ENCODE measurements around the gene GPRC5A. TPM values are rescaled to one million over a fixed set of nuclear protein-coding genes. Genes with fewer than 3 reads are reported as not detected.
"Not testable (repeated sequence)": the region's sequence is repeated elsewhere in the genome, so short reads cannot be mapped to it uniquely, and the experiment has no call there.

Gene GPRC5A, protein sequence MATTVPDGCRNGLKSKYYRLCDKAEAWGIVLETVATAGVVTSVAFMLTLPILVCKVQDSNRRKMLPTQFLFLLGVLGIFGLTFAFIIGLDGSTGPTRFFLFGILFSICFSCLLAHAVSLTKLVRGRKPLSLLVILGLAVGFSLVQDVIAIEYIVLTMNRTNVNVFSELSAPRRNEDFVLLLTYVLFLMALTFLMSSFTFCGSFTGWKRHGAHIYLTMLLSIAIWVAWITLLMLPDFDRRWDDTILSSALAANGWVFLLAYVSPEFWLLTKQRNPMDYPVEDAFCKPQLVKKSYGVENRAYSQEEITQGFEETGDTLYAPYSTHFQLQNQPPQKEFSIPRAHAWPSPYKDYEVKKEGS
- polyA plus RNA-seq (2013, experiment 1 of 2): 0.41 TPM
- polyA plus RNA-seq (2013, experiment 2 of 2): 0.81 TPM

DNA sequence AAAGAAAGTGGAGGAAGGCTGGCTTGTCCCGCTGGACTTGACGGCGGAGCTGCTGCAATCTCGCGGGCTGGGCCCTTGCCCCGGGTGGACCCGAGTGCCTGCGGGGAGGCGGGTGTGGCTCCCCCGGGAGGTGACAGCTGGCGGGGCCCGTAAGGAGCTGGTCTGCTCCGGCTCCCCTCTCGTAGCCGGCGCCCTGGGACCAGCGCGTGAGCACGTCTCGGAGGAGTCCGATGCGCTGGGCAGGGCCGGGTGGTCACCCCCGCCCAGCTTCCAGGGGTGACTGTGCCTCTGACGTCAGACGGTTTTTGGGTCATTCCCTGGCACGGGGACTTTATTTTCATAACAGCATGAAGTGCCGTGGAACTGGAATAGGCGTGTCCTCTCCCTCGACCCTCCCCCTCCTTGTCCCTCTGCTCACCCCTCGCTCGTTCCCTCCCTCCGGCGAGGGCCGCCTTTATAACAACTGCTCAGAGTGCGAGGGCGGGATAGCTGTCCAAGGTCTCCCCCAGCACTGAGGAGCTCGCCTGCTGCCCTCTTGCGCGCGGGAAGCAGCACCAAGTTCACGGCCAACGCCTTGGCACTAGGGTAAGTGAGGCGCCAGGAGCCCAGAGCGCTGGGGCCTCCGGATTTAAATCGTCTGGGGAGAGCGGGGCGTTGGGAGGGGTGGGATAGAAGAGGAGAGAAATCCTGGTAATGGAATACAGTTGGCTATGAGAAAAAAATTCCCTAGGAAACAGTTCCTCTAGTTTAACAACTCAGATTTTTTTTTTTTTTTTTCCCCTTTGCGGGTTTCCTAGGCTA is at the start of gene GPRC5A:
TSS of gene GPRC5A (plus strand) at position 483 of the 801 bp plus-strand sequence. CDS start 16,688 bp downstream, outside the sequence.
- 0 to 2% methylated on average over 38 to 41 of the region's 50 CpGs for WGBS, 2 experiments (ENCODE audit: insufficient coverage in 2 of 2)
- H3K4me1 ChIP-seq (ENCODE audit: control insufficient read depth, insufficient read depth, low read length, poor library complexity, severe bottlenecking): peaks cover 19% of the 10 kb centered on the region
- peak within 1 kb of the TSS; percentile 40 for H3K4me3 ChIP-seq (ENCODE audit: extremely low read depth, insufficient read depth, low read length, poor library complexity, severe bottlenecking)
- H3K36me3 ChIP-seq (ENCODE audit: control insufficient read depth, insufficient read depth, low read length): no peaks in the 10 kb centered on the region
- no peaks in the 10 kb centered on the region for H3K9me3 ChIP-seq (ENCODE audit: control insufficient read depth, low read length)
- H3K27ac ChIP-seq (ENCODE audit: low read depth, low read length, severe bottlenecking): no peak within 1 kb of the TSS

DNA sequence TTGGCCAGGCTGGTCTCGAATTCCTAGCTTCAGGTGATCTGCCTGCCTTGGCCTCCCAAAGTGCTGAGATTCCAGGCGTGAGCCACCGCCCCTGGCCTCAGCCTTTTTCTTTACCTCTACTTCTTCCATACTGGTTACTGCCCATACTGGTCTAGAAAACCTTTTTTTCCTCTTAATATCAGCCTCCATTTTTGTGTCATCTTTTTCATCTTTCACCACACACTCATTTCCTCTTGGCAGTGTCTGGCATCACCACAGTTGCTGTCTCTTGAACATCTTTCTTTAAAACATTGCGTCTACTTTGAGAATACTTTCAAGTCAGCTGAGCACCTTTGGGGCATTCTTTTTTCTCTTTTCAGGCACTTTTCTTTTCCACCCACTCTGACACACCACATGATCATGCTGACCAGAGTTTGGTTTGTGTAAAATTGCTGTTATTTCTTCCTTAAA is 45.5 kb upstream of the GPRC5A start:
- H3K36me3 ChIP-seq (ENCODE audit: control insufficient read depth, insufficient read depth, low read length): peaks cover 9% of the 10 kb centered on the region
- 94 to 100% methylated on average over 2 to 4 of the region's 4 CpGs for WGBS, 2 experiments (ENCODE audit: insufficient coverage in 2 of 2)
- H3K4me3 ChIP-seq (ENCODE audit: extremely low read depth, insufficient read depth, low read length, poor library complexity, severe bottlenecking): no peak overlapping the region
- peaks cover 5% of the 10 kb centered on the region for H3K9me3 ChIP-seq (ENCODE audit: control insufficient read depth, low read length)
- no peak overlapping the region for H3K27ac ChIP-seq (ENCODE audit: low read depth, low read length, severe bottlenecking)
- no peaks in the 10 kb centered on the region for H3K4me1 ChIP-seq (ENCODE audit: control insufficient read depth, insufficient read depth, low read length, poor library complexity, severe bottlenecking)

DNA sequence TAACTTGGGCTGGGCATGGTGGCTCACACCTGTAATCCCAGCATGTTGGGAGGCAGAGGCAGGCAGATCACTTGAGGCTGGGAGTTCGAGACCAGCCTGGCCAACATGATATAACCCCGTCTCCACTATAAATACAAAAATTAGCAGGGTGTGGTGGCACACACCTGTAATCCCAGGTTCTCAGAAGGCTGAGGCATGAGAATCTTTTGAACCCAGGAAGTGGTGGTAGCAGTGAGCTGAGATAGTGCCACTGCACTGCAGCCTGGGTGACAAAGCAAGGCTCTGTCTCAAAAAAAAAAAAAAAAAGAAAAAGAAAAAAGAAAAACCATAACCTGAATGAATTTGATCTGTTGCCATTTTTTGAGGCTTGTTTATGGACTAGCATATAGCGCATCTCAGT is 44.6 kb upstream of the GPRC5A start:
- WGBS, 2 experiments (ENCODE audit: insufficient coverage in 2 of 2): 100% methylated on average over 1 to 3 of the region's 3 CpGs
- H3K4me3 ChIP-seq (ENCODE audit: extremely low read depth, insufficient read depth, low read length, poor library complexity, severe bottlenecking): not testable (repeated sequence)

DNA sequence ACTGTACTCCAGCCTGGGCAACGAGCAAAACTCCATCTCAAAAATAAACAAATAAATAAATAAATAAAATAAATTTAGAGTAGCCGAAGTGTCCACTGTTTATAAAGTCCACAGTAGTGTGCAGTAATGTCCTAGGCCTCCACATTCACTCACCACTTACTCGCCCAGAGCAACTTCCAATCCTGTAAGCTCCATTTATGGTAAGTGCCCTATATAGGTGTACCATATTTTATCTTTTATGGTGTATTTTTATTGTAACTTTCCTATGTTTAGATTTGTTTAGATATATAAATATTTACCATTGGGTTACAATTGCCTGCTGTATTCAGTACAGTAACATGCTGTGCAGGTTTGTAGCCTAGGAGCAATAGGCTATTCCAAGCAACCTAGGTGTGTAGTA is 37.9 kb upstream of the GPRC5A start:
- peaks cover 7% of the 10 kb centered on the region for H3K36me3 ChIP-seq (ENCODE audit: control insufficient read depth, insufficient read depth, low read length)
- H3K4me1 ChIP-seq (ENCODE audit: control insufficient read depth, insufficient read depth, low read length, poor library complexity, severe bottlenecking): no peaks in the 10 kb centered on the region
- no peak overlapping the region for H3K4me3 ChIP-seq (ENCODE audit: extremely low read depth, insufficient read depth, low read length, poor library complexity, severe bottlenecking)
- no peak overlapping the region for H3K27ac ChIP-seq (ENCODE audit: low read depth, low read length, severe bottlenecking)
- peaks cover 9% of the 10 kb centered on the region for H3K9me3 ChIP-seq (ENCODE audit: control insufficient read depth, low read length)
- no CpG with 5 or more reads among the region's 3 CpGs for WGBS, 2 experiments (ENCODE audit: insufficient coverage in 2 of 2)

More for the DNA sequence above, 44.6 kb upstream of the GPRC5A start:
- not testable (repeated sequence) for H3K9me3 ChIP-seq (ENCODE audit: control insufficient read depth, low read length); H3K36me3 ChIP-seq (ENCODE audit: control insufficient read depth, insufficient read depth, low read length); H3K4me1 ChIP-seq (ENCODE audit: control insufficient read depth, insufficient read depth, low read length, poor library complexity, severe bottlenecking); H3K27ac ChIP-seq (ENCODE audit: low read depth, low read length, severe bottlenecking)

DNA sequence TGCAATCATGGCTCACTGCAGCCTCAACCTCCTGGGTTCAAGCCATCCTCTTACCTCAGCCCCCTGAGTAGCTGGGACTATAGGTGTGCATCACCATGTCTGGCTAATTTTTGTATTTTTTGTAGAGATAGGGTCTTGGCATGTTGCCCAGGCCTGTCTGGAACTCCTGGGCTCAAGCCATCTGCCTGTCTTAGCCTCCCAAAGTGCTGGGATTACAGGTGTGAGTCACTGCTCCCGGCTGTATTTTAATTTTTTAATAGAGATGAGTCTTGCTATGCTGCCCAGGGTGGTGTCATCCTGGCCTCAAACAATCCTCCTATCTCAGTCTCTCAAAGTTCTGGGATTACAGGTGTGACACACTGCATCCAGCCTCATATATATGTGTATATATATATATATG is 31.7 kb upstream of the GPRC5A start:
- no peaks in the 10 kb centered on the region for H3K9me3 ChIP-seq (ENCODE audit: control insufficient read depth, low read length)
- no peak overlapping the region for H3K4me3 ChIP-seq (ENCODE audit: extremely low read depth, insufficient read depth, low read length, poor library complexity, severe bottlenecking)
- WGBS, 2 experiments (ENCODE audit: insufficient coverage in 2 of 2): no CpG with 5 or more reads among the region's 1 CpG
- H3K4me1 ChIP-seq (ENCODE audit: control insufficient read depth, insufficient read depth, low read length, poor library complexity, severe bottlenecking): no peaks in the 10 kb centered on the region
- no peak overlapping the region for H3K27ac ChIP-seq (ENCODE audit: low read depth, low read length, severe bottlenecking)
- peaks cover 8% of the 10 kb centered on the region for H3K36me3 ChIP-seq (ENCODE audit: control insufficient read depth, insufficient read depth, low read length)

DNA sequence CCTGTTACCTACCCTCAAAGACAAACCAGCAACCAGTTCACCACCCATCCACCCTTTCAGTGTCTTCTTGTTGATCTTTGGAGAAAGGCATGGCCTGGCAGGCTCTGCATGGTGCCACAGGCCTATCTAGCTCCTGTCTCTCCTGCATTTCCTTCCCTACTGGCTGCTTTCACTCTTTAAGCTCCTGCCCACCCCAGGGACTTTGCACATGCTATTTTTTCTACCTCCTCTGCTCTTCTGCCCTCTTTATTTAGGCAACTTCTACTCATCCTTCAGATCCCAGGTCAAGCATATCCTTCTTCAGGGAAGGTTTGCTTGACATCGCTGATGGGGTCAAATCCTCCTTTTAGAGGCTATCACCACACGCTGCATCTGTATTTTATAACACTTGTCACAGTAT is 27.1 kb upstream of the GPRC5A start:
- Histone ChIP-seq H3K4me1 (ENCODE audit: control insufficient read depth, insufficient read depth, low read length, poor library complexity, severe bottlenecking) (no peaks in the 10 kb centered on the region), H3K4me3 (ENCODE audit: extremely low read depth, insufficient read depth, low read length, poor library complexity, severe bottlenecking) (no peak overlapping the region), H3K9me3 (ENCODE audit: control insufficient read depth, low read length) (no peaks in the 10 kb centered on the region), H3K27ac (ENCODE audit: low read depth, low read length, severe bottlenecking) (no peak overlapping the region), H3K36me3 (ENCODE audit: control insufficient read depth, insufficient read depth, low read length) (peaks cover 8% of the 10 kb centered on the region)
- WGBS, 2 experiments (ENCODE audit: insufficient coverage in 2 of 2): no CpG with 5 or more reads among the region's 2 CpGs

DNA sequence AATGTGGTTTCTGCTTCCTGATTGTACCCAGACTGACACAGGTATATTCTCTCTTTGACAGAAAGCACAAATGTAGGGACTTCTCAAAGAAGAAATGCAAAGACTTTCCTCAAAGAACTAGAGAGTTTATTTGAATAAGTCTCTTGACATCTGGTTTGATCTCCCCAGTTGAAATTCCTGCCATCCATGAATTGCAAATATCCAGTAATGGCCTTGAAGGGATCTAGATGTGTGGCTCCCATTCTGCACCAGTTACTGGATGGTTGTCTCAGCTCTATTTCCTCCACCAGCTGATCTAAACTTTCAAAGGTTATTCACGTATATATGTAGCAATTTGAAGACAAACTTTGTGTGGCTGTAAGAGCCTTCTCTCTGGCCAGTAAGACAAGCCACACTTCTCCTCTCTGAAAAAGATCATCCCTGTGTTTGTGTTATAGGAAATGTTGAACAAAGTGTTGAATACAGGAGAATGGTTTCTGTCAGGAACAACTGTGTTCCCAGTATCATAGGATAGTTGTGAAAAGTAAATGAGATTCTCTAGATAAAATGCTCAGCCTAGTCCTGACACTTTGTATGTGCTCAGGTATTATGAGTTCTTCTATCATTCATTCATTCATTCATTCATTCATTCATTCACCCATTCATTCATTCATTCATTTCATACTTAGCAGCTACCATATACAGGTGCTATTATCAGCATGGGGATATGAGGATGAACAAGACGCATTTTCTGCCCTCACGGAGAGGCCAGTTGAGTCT is 22.7 kb upstream of the GPRC5A start:
- Histone ChIP-seq H3K4me3 (ENCODE audit: extremely low read depth, insufficient read depth, low read length, poor library complexity, severe bottlenecking) (no peak overlapping the region), H3K9me3 (ENCODE audit: control insufficient read depth, low read length) (no peaks in the 10 kb centered on the region), H3K4me1 (ENCODE audit: control insufficient read depth, insufficient read depth, low read length, poor library complexity, severe bottlenecking) (peaks cover 20% of the 10 kb centered on the region), H3K36me3 (ENCODE audit: control insufficient read depth, insufficient read depth, low read length) (no peaks in the 10 kb centered on the region), H3K27ac (ENCODE audit: low read depth, low read length, severe bottlenecking) (no peak overlapping the region)
- WGBS, 2 experiments (ENCODE audit: insufficient coverage in 2 of 2): no CpG with 5 or more reads among the region's 3 CpGs

DNA sequence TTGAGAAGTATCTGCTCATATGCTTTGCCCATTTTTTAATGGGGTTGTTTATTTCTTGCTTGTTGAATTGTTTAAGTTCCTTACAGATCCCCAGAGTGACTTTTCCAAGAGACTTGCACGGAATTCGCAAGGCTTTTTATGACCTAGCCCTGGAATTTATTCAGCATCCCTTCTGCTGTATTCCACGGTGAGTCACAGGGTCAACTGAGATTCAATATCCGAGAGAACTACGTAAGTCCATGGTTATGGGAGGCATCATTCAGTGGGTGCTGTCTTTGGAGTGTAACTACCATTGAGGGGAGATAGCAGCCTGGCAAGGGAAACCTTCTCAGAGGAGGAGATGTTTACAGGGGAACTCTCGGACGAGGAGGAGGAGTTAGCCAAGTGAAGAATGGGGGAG is 20.9 kb upstream of the GPRC5A start:
- Histone ChIP-seq H3K36me3 (ENCODE audit: control insufficient read depth, insufficient read depth, low read length) (peaks cover 3% of the 10 kb centered on the region), H3K9me3 (ENCODE audit: control insufficient read depth, low read length) (no peaks in the 10 kb centered on the region), H3K4me1 (ENCODE audit: control insufficient read depth, insufficient read depth, low read length, poor library complexity, severe bottlenecking) (peaks cover 35% of the 10 kb centered on the region), H3K27ac (ENCODE audit: low read depth, low read length, severe bottlenecking) (peak overlapping the region; percentile 52), H3K4me3 (ENCODE audit: extremely low read depth, insufficient read depth, low read length, poor library complexity, severe bottlenecking) (no peak overlapping the region)
- WGBS, 2 experiments (ENCODE audit: insufficient coverage in 2 of 2): 89 to 92% methylated on average over 5 to 7 of the region's 7 CpGs

DNA sequence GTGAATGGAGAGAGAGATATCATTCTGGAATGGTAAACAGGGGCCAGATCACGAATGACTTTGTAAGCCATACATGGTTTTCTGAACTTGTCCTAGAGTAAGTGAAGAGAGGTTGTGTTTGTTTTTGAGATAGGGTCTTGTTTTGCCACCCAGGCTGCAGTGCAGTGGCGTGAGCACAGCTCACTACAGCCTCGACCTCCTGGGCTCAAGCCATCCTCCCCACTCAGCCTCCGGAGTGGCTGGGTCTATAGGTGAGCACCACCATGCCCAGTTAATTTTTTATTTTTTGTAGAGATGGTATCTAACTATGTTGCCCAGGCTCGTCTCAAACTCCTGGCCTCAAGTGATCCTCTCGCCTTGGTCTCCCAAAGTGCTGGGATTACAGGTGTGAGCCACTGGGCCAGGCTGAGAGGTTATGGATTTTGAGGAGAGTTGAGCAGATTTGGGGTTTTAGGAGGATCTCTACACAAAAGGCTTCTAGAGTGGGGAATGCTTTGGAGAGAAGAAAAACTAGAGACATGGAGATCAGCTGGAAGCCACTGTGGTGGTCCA is 19.7 kb upstream of the GPRC5A start:
- peaks cover 3% of the 10 kb centered on the region for H3K36me3 ChIP-seq (ENCODE audit: control insufficient read depth, insufficient read depth, low read length)
- H3K4me3 ChIP-seq (ENCODE audit: extremely low read depth, insufficient read depth, low read length, poor library complexity, severe bottlenecking): no peak overlapping the region
- H3K9me3 ChIP-seq (ENCODE audit: control insufficient read depth, low read length): no peaks in the 10 kb centered on the region
- H3K27ac ChIP-seq (ENCODE audit: low read depth, low read length, severe bottlenecking): peak overlapping the region; percentile 39
- H3K4me1 ChIP-seq (ENCODE audit: control insufficient read depth, insufficient read depth, low read length, poor library complexity, severe bottlenecking): peaks cover 35% of the 10 kb centered on the region
- WGBS, 2 experiments (ENCODE audit: insufficient coverage in 2 of 2): 88 to 100% methylated on average over 5 of the region's 6 CpGs
